Measurements from ENCODE around the gene BNIPL. TPM values are rescaled to one million over a fixed set of nuclear protein-coding genes. Genes with fewer than 3 reads are reported as not detected.

Gene BNIPL
- total RNA-seq = 0.32 and 0.52 TPM in 2 replicates

GRCh38 chr1:151036356-151036755, at the start of gene BNIPL:
TSS of gene BNIPL (plus strand) at chr1:151036586. CDS start at chr1:151036726, 140 bp downstream.

GRCh38 chr1:151006327-151007052, 29.9 kb upstream of the BNIPL start, which contains the start of gene MINDY1:
TSS of gene MINDY1 (minus strand) at chr1:151006902. CDS start at chr1:151002617, 4,285 bp downstream.

GRCh38 chr1:151008244-151009205, 27.9 kb upstream of the BNIPL start, which contains the start of gene PRUNE1:
TSS of gene PRUNE1 (plus strand) at chr1:151008449. CDS start at chr1:151008633, 184 bp downstream.

GRCh38 chr1:151047591-151047924, 11.2 kb downstream of the BNIPL start, which contains the start of gene C1orf56:
TSS of gene C1orf56 (plus strand) at chr1:151047751. CDS start at chr1:151047848, 97 bp downstream.

GRCh38 chr1:151059109-151060006, 23.0 kb downstream of the BNIPL start, which contains the start of gene CDC42SE1:
TSS of gene CDC42SE1 (minus strand) at chr1:151059622. CDS start at chr1:151055730, 3,892 bp downstream.

GRCh38 chr1:151060007-151060656, 23.7 kb downstream of the BNIPL start, which contains the start of gene MLLT11:
TSS of gene MLLT11 (plus strand) at chr1:151060397. CDS start at chr1:151067225, 6,828 bp downstream.

GRCh38 chr1:151070474-151071276, 34.3 kb downstream of the BNIPL start, which contains the start of gene GABPB2:
TSS of gene GABPB2 (plus strand) at chr1:151070761. CDS start at chr1:151088190, 17,429 bp downstream.

Small RNAs within 50 kb of the gene (small RNA-seq; reads per million reads assigned to genes)
- gene RNU6-884P = not detected

Other genes with a start within 250 kb of the BNIPL start
- 73.8 and 100 TPM in 2 replicates for gene CTSK, start 228.3 kb upstream of the BNIPL start, total RNA-seq
- gene ARNT, start 160.0 kb upstream of the BNIPL start, total RNA-seq = 59.9 and 68.3 TPM in 2 replicates
- gene CTXND2, start 149.4 kb upstream of the BNIPL start, total RNA-seq = not detected in 2 replicates
- gene SETDB1, start 110.2 kb upstream of the BNIPL start, total RNA-seq = 41.2 and 44.1 TPM in 2 replicates
- 170 and 179 TPM in 2 replicates for gene CERS2, start 61.8 kb upstream of the BNIPL start, total RNA-seq
- gene ANXA9, start 54.3 kb upstream of the BNIPL start, total RNA-seq = 0.22 and 0.39 TPM in 2 replicates
- 14.0 and 18.5 TPM in 2 replicates for gene MINDY1, start 29.7 kb upstream of the BNIPL start, total RNA-seq
- 12.3 and 12.6 TPM in 2 replicates for gene PRUNE1, start 28.1 kb upstream of the BNIPL start, total RNA-seq
- 3.0 and 3.7 TPM in 2 replicates for gene C1orf56, start 11.2 kb downstream of the BNIPL start, total RNA-seq
- 41.3 and 48.5 TPM in 2 replicates for gene CDC42SE1, start 23.0 kb downstream of the BNIPL start, total RNA-seq
- gene MLLT11, start 23.8 kb downstream of the BNIPL start, total RNA-seq = 3.4 and 3.9 TPM in 2 replicates
- gene GABPB2, start 34.2 kb downstream of the BNIPL start, total RNA-seq = 22.0 and 22.9 TPM in 2 replicates
- gene SEMA6C, start 110.0 kb downstream of the BNIPL start, total RNA-seq = 1.3 and 1.4 TPM in 2 replicates
- not detected in 2 replicates for gene TNFAIP8L2, start 120.1 kb downstream of the BNIPL start, total RNA-seq
- 7.4 and 9.0 TPM in 2 replicates for gene LYSMD1, start 129.3 kb downstream of the BNIPL start, total RNA-seq
- 26.9 and 37.2 TPM in 2 replicates for gene SCNM1, start 129.6 kb downstream of the BNIPL start, total RNA-seq
- gene TMOD4, start 139.4 kb downstream of the BNIPL start, total RNA-seq = 0.32 and 0.52 TPM in 2 replicates
- 32.5 and 34.6 TPM in 2 replicates for gene VPS72, start 153.6 kb downstream of the BNIPL start, total RNA-seq
- gene PIP5K1A, start 162.0 kb downstream of the BNIPL start, total RNA-seq = 78.0 and 88.6 TPM in 2 replicates
- gene PSMD4, start 218.1 kb downstream of the BNIPL start, total RNA-seq = 112 and 120 TPM in 2 replicates
- gene ZNF687, start 245.7 kb downstream of the BNIPL start, total RNA-seq = 12.9 and 14.1 TPM in 2 replicates